OCI-LY7 (cell line): ENCODE measurements around the gene A2ML1.

ENCODE experiments used
- EZH2phosphoT487 ChIP-seq: fragments of 200-600 bp; sonication (generic); IDR thresholded peaks from 2 replicates; pipeline ENCODE4 v1.6.1; 2018; ENCODE audit warnings: low read depth, borderline replicate concordance, mild to moderate bottlenecking, mixed run types, antibody characterized with exemption, low read length, moderate library complexity, mixed read lengths
- TF ChIP-seq, protein P1 (sequence below): fragments of 200-600 bp; sonication (generic); conservative IDR thresholded peaks from 2 replicates; pipeline ENCODE4 v1.5.1; 2014; ENCODE audit warnings: mild to moderate bottlenecking, antibody characterized with exemption, low read length, moderate library complexity, mixed read lengths

DNA sequence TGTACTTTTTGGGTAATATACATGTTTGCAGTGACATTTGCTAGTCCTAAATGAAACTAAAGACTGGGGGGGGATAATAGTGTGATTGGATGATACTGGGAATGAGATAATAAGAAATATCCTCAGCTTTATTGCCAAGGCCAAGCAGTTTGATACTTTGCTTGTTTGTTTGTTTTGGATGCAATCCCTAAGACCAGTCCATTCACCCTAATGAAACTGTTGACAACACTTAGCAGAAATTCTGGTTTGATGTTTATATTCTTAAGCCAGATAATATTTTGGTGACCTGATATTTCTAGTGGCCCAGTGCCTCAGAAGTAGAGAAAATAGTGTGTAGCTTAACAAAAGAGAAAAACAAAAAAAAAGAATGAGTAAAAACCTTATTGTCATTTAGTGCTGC is 93.7 kb downstream of the A2ML1 start:
- TF ChIP-seq, protein P1, sequence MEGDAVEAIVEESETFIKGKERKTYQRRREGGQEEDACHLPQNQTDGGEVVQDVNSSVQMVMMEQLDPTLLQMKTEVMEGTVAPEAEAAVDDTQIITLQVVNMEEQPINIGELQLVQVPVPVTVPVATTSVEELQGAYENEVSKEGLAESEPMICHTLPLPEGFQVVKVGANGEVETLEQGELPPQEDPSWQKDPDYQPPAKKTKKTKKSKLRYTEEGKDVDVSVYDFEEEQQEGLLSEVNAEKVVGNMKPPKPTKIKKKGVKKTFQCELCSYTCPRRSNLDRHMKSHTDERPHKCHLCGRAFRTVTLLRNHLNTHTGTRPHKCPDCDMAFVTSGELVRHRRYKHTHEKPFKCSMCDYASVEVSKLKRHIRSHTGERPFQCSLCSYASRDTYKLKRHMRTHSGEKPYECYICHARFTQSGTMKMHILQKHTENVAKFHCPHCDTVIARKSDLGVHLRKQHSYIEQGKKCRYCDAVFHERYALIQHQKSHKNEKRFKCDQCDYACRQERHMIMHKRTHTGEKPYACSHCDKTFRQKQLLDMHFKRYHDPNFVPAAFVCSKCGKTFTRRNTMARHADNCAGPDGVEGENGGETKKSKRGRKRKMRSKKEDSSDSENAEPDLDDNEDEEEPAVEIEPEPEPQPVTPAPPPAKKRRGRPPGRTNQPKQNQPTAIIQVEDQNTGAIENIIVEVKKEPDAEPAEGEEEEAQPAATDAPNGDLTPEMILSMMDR = no peak
- TF ChIP-seq EZH2phosphoT487 = no peak
